HL-60 (cell line): ENCODE results near the gene EXOC6B.

Experiments used
- DNase-seq, 2 experiments: peaks; one replicate each; pipeline ENCODE4 v3.0.0-alpha.2; 2010 to 2020; ENCODE audit warnings: low read depth in 1 of 2, low spot score in 1 of 2
- H3K27ac ChIP-seq: fragments of 250-450 bp; sonication (Bioruptor Pico); replicated peaks from 2 replicates; pipeline ENCODE4 v1.5.1; 2020; ENCODE audit warnings: mild to moderate bottlenecking, moderate library complexity
- H3K27me3 ChIP-seq: fragments of 250-450 bp; sonication (Bioruptor Pico); 2 replicates; pipeline ENCODE4 v1.5.1; 2021; ENCODE audit warnings: mild to moderate bottlenecking, moderate library complexity; ENCODE audit not compliant: insufficient read depth, poor library complexity, severe bottlenecking
- H3K4me3 ChIP-seq: replicated peaks from 2 replicates; pipeline ENCODE4 v1.5.1; 2011; ENCODE audit warnings: mild to moderate bottlenecking, control low read depth, low read length; ENCODE audit not compliant: insufficient read depth
- GABPA ChIP-seq: IDR thresholded peaks from 2 replicates; pipeline ENCODE4 v1.6.1; 2012; ENCODE audit warnings: low read depth
- POLR2AphosphoS5 ChIP-seq: IDR thresholded peaks from 2 replicates; pipeline ENCODE4 v1.6.1; 2012; ENCODE audit warnings: low read depth
- SPI1 ChIP-seq: IDR thresholded peaks from 2 replicates; pipeline ENCODE4 v1.6.1; 2012; ENCODE audit warnings: low read depth, mild to moderate bottlenecking, borderline replicate concordance
- TF ChIP-seq, protein P1 (sequence below): IDR thresholded peaks from one replicate; pipeline ENCODE4 v1.5.1; 2011; ENCODE audit warnings: low read length, control low read depth, inconsistent platforms; ENCODE audit not compliant: insufficient read depth
- TF ChIP-seq, protein P2 (sequence below): IDR thresholded peaks from 2 replicates; pipeline ENCODE4 v1.6.1; 2012; ENCODE audit warnings: low read depth; ENCODE audit not compliant: insufficient replicate concordance

The EXOC6B gene

DNA sequence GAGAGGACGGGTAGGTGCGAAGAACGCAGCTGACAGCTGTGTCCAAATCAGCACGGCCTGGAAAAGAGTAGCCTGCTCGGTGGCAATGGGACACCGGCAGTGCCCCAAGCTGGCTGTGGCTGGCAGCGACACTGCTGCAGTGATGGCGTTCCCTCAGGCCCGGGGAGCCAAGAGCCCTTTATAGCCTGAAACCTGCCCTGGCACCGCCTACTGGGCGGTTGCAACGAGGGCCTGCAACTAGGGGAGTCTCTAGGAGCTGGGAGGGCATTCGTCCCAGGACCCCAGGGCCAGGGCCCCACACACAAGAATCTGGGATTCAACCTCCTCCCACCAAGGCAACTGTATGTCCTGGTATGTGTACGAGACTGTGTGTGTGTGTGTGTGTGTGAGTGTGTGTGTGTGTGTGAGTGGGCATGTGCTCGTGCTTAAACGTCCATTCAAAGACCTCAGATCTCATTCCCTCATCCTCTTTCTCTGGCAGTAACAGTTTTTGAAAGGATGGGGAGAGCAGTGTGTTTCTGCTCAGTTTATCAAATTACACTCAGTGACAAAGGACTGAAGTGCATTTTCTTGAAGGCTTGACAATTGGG is 671.4 kb downstream of the EXOC6B start:
- TF ChIP-seq, protein P1, sequence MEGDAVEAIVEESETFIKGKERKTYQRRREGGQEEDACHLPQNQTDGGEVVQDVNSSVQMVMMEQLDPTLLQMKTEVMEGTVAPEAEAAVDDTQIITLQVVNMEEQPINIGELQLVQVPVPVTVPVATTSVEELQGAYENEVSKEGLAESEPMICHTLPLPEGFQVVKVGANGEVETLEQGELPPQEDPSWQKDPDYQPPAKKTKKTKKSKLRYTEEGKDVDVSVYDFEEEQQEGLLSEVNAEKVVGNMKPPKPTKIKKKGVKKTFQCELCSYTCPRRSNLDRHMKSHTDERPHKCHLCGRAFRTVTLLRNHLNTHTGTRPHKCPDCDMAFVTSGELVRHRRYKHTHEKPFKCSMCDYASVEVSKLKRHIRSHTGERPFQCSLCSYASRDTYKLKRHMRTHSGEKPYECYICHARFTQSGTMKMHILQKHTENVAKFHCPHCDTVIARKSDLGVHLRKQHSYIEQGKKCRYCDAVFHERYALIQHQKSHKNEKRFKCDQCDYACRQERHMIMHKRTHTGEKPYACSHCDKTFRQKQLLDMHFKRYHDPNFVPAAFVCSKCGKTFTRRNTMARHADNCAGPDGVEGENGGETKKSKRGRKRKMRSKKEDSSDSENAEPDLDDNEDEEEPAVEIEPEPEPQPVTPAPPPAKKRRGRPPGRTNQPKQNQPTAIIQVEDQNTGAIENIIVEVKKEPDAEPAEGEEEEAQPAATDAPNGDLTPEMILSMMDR, result no peak
- no peak for TF ChIP-seq GABPA
- TF ChIP-seq, protein P2, sequence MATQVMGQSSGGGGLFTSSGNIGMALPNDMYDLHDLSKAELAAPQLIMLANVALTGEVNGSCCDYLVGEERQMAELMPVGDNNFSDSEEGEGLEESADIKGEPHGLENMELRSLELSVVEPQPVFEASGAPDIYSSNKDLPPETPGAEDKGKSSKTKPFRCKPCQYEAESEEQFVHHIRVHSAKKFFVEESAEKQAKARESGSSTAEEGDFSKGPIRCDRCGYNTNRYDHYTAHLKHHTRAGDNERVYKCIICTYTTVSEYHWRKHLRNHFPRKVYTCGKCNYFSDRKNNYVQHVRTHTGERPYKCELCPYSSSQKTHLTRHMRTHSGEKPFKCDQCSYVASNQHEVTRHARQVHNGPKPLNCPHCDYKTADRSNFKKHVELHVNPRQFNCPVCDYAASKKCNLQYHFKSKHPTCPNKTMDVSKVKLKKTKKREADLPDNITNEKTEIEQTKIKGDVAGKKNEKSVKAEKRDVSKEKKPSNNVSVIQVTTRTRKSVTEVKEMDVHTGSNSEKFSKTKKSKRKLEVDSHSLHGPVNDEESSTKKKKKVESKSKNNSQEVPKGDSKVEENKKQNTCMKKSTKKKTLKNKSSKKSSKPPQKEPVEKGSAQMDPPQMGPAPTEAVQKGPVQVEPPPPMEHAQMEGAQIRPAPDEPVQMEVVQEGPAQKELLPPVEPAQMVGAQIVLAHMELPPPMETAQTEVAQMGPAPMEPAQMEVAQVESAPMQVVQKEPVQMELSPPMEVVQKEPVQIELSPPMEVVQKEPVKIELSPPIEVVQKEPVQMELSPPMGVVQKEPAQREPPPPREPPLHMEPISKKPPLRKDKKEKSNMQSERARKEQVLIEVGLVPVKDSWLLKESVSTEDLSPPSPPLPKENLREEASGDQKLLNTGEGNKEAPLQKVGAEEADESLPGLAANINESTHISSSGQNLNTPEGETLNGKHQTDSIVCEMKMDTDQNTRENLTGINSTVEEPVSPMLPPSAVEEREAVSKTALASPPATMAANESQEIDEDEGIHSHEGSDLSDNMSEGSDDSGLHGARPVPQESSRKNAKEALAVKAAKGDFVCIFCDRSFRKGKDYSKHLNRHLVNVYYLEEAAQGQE, result no peak
- TF ChIP-seq POLR2AphosphoS5, result no peak
- TF ChIP-seq SPI1, result no peak
- Histone ChIP-seq H3K4me3 (no peak overlapping the region), H3K27me3 (peaks cover 8% of the 10 kb centered on the region), H3K27ac (no peak overlapping the region)
- DNase-seq, result no peak

DNA sequence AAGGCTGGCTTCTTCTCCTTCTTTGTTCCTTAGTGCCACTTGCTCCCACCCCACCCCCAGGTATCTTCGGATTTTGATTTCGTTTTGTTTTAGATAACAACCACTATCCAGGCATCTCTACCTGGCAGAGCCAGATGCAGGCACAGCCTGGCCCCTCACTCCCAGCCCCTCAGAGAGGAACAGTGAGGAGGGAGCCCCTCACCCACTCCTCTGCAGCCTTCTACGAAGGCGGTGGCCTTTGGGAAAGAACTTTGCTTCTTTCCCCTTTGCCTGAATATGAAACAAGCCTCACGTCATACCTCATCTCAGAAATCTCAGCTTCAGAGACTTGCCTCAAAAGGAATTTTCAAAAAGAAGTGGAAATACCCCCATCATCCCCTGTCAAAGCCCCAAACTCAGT is 671.9 kb downstream of the EXOC6B start:
- TF ChIP-seq POLR2AphosphoS5, result no peak
- TF ChIP-seq, protein P1, result no peak
- TF ChIP-seq, protein P2, result no peak
- no peak for TF ChIP-seq GABPA
- TF ChIP-seq SPI1, result no peak
- H3K27me3 ChIP-seq, result peaks cover 13% of the 10 kb centered on the region
- H3K4me3 ChIP-seq, result no peak overlapping the region
- DNase-seq, result no peak
- H3K27ac ChIP-seq, result no peak overlapping the region

DNA sequence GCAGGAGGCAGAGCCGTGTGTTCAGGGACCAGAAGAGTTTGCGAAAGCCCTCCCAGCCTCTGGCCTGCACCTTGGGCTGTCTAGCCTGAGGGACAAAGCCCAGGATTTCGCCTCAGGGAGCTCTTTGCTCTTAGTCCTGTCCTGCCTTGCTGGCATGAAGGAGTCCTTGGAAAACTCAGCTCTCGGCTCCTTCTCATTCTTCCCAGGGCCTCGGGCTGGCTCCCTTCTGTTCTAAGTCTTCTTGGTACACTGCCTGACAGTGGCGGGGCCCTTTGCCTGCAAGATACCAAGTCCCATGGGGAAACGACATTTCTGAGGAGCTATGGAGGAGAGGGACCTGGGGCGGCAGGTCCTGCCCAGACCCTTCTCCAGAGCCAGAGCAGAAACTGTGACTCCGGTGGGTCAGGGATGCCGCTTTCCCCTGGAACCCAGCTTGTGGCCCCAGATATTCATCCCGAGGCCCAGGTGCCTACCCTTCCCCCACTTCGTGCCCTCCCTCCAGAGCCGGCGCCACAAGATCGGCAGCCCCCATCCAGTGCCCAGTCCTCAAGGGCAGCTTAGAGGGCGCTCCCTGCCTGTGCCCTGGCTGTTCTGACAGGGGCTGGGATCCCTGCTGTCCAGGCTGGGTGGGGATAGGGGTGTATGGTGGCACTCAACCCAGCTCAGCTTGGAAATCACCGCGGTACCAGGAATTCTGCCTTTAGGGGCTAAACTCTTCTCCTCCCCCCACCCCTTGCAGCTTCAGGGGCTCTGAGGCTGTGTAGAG is 672.6 kb downstream of the EXOC6B start:
- H3K4me3 ChIP-seq, result no peak overlapping the region
- H3K27ac ChIP-seq, result no peak overlapping the region
- TF ChIP-seq SPI1 (no peak), GABPA (no peak), POLR2AphosphoS5 (no peak)
- TF ChIP-seq, protein P2, result no peak
- TF ChIP-seq, protein P1, result no peak
- no peak for DNase-seq
- peaks cover 15% of the 10 kb centered on the region for H3K27me3 ChIP-seq
